ENCODE results near the gene MLPH.

MLPH gene

GRCh38 chr2:237572021-237572741, 85.1 kb downstream of the MLPH start:
- peak; percentile 64 to 88 (median 78) for DNase-seq

DNA sequence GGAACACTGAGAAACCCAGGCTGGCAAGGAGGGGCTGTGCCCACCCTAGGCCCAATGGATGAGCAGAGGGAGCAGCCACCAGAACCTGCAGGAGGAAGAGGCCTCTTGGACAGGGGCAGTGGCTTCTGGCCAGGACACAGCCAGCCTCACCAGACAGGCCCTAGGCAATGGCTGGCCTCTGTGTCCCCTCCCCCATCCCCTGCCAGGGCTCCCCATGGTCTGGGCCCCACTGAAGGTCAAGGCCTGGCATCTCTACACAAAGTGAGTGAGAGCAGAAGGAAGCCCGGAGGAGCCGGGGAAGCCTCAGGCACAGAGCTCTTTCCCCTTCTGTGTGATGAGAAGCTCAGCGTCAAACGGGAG, 85.7 kb downstream of the MLPH start:
- DNase-seq, result no peak

DNA sequence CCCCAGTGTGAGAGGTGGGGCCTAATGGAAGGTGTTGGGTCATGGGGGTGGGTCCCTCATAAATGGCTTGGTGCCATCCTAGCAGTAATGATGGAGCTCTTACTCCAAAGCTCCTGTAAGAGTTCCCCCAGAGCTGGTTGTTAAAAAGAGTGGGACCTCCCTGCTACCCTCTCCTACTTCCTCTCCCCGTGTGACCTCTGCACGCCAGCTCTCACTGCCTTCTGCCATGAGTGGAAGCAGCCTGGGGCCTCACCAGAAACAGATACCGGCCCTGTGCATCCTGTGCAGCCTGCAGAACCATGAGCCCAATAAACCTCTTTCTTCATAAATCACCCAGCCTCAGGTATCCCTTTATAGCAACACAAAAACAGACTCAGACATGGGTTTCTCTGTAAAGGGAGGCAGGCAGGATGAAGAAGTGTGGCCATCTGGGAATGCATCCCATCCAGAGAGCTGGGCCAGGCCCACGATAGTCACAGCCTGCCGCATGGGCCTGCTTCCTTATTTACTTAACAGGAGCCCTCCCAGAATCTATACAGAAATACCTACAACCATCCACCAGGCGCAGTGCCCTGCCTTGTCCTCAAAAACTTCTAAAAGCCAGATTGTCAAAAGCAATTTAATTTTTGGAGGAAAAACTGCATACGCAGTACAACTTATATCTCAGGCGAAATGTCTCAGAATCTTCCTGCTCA, 86.8 kb downstream of the MLPH start:
- DNase-seq, result no peak

DNA sequence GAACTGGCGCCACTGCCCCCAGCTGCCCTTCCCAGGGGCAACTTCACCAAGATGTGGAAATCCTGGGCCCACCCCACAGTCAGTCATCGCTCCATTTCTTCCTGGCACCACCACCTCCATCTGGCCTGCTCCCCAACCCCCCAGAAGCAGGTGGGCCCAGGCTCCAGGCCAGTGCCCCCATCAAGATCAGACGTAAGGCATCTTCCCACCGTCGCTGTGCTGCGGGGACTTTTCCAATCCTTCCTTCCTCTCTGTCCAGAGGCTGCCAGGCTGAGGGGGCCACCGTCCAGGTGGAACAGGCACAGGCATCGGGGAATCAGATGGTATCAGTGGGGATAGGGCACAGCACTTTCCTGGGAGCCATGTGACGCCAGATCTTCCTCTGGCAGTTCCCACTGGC, 87.4 kb downstream of the MLPH start:
- DNase-seq, result no peak

GRCh38 chr2:237574894-237575868, 88.1 kb downstream of the MLPH start:
- no peak for DNase-seq

DNA sequence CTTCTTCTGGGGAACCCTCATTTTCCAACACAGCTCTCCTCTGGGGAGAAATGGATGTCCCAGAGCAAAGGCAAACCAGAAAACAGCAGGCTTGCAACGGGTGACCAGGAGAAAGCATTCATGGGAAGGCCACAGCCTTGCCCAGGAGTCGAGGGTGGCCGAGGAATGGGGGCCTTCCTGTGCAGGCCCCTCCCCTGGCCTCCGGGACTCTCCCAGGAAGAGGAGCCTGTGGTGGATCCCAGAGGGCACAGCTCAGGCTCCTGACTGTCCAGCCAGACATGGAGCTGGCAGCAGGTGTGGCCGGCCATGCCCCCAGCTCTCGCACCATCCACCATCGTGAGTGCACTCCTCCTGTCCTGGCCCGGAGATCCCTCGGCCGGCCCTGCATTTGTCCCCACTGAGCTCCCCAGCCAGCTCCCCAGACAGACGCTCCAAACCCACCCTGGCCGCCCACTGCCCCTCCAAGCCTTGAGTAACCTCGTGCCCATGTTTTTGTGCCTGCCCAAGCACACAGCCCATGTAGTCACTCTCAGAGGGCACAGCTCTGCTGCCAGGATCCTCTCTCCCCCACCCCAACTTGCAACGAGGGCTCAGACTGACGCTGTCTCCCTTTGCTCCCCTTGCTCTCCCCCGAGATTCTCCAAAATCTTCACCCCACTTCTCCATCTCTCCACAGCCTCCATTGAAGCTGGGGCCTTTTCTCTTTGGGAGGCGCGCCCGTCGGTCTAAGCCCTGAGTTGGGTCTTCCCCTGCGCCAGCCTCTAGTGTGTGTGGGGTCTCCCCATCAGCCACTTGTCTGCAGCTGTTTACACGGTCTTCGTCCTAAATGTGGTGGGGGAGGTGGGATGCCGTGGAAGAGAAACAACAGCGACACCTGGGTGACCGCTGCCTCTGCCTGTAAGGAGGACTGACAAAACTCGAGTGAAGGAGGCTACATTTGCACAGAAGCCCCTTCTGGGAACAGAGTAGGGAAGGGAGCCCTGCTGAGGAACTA, 89.1 kb downstream of the MLPH start:
- no peak for DNase-seq

GRCh38 chr2:237576974-237577373, 89.9 kb downstream of the MLPH start:
- DNase-seq, result no peak

DNA sequence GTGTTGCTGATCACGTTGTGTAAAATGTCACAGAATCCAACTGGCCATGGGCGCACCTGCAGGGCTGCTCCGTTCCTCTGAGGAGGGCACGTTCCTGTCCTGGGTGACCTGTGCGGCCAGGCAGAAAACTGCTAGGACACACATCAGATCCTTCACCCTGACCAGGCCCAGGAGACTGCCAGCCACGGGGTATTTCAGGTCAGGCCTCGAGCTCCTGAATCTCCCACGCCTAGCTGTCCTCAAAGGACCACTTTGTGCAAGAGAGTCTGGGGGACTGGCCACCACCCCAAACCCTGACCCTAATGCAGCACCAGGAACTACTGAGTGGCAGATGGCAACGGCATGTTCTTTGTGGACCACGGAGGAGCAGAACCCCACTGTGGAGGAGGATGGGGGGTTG, 90.4 kb downstream of the MLPH start:
- no peak for DNase-seq

DNA sequence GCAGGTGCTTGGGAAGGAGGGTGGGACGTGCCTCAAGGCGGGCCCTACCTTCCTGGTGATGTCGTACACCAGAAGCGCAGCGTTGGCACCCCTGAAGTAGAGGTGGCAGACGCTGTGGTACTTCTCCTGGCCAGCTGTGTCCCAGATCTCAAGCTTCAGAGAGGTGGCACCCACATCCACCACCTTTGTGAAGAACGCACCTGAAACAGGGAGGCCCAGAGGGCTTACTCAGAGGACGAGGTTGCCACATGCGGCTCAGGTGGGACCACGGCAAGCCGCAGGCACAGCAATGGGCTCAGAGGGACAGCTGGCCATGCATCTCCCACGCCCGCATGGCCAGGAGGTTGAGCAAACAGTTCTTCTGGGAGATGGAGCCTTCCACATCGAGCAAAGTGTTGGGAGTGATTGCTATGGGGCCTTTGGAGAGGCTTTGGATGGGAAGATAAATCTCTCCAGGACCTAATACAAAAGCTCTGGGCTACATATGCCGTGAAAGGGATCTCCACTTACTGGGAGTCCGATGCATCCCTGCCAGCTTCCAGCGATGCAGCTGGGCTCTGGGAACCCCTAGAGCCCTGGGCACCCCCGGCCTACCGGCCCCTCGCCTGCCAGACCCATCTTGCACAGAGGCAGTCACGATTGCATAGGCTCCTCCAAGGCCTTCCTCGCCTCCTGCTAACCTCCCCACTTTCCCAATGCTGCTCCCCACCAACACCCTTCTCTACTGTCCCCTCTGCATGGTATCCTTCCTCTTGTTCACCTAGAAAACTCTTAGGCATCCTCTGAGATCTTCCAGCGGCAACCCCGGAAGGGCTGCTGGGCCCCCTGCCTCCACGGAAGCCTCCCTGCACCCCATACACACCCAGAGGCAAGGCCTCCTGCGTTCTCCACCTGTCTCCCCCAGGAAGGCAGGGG, 91.2 kb downstream of the MLPH start:
- no peak for DNase-seq

- DNase-seq, result no peak
Observed at GRCh38 chr2:237581326-237581725, 94.3 kb downstream of the MLPH start.

DNA sequence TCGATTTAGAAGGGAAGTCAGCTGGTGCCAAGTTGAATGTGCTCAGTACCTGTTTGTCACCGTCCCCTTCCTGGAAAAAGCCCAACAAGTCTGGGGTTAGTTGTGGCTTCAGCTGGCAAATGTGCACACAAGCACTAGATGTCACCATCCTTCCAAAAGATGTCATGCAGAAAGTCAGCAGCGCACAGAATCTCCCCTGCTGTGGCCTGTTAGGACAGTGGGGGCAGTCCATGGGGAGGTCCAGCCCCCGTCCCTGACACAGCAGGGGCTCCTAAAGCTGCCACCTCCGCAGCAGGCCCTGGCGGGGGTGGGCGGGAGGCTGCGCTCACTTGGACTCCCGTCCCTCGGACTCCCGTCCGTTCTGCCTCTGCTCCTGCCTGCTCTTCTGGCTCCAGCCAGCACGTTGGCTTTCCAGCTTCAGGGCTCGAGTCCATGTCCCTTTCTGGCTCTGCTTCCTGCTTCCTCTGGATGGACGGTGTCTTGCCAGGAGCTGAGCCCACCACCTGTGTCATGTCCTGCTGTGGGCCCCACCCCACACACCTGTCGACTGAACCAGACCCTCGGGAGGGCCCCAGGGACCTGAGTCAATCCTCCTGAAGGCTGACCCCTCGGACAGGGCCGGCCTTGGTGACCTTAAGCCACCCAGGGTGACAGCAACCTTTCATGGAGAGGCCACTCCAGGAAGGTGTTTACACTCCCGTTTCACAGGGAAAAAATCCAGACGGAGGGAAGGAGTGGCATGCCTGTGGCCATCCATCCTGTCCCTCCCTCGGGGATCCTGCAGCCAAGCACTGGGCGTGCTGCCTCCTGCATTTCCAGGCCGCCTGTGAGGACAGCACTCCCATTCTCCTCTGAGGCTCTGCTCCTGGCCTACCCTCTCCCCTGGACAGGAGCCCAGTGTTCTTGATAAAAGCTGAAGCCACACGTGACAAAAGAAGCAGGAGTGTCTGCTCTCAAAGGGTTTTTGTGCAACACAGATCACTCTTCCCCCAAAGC, 95.0 kb downstream of the MLPH start:
- peak; percentile 7 to 61 (median 40) for DNase-seq

DNA sequence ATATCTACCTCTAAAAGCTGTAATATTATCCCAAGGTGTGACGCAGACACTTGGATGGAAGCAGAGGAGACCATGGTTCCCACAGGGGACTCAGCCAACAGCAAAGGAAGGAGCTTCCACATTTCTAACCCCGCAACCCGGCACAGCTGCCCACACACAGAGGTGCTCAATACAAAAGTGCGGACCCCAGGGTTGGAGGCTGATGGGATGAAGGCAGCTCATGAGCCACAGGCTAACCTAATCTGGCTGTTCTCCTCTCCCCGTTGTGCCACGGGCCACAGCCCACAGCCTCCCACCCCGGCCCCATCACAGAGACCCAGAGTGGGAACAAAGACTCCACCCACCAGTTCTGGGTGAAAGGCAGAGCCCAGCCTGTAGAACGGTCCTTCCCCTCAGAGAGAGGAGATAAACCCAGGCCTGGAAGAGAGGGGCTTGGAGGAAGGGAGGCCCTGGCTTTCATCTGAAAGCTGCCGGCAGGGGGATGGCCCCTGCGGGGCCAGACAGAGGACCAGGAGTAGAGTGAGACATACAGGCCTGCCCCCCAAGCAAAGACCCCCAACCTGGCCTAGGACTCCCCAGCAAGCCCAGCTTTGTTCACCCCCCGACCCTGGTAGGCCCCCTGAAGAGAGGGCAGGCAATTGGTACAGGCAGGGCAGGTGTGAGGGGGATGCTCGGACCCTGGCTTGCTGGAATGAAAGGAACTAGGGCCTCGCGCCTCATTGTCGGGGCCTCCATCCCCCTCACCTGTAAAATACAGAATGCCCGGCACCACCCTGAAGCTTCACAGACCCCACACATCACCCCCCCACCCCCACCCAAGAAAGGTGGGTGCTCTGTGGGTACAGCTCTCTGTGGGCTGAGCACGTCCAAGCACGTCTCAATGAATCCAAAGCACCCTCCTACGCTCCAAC, 96.6 kb downstream of the MLPH start:
- no peak for DNase-seq

DNA sequence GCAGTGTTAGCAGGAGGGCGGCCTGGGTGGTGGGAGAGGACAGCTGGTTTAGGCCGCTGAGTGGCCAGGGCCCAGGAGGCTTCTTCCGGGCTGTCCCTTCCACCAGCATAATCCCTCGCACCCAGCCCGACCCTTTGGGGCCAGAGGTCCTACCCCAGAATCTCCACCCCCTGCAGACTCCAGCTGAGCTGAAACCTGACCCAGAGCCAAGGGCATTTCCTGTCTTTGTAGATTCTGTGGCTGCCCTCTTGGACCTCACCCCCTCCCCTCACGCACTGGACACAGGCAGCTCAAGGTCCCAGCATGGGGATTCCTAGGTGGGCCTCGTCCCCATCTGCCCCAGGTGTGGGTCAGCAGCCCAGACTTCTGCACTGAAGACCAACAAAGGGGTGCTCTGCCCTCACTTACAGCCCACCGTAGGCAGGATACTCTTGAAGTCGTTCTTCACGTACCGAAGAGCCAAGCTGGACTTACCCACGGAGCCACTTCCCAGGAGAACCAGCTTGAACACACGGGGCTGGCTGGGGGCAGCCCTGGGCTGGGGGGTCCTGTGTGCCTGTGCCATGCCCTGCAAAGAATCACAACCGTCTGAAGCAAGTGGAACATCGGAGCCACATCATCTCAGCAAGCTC, 98.7 kb downstream of the MLPH start:
- DNase-seq, result no peak

- DNase-seq, result no peak
Observed at GRCh38 chr2:237588044-237588696, 101.1 kb downstream of the MLPH start.

DNA sequence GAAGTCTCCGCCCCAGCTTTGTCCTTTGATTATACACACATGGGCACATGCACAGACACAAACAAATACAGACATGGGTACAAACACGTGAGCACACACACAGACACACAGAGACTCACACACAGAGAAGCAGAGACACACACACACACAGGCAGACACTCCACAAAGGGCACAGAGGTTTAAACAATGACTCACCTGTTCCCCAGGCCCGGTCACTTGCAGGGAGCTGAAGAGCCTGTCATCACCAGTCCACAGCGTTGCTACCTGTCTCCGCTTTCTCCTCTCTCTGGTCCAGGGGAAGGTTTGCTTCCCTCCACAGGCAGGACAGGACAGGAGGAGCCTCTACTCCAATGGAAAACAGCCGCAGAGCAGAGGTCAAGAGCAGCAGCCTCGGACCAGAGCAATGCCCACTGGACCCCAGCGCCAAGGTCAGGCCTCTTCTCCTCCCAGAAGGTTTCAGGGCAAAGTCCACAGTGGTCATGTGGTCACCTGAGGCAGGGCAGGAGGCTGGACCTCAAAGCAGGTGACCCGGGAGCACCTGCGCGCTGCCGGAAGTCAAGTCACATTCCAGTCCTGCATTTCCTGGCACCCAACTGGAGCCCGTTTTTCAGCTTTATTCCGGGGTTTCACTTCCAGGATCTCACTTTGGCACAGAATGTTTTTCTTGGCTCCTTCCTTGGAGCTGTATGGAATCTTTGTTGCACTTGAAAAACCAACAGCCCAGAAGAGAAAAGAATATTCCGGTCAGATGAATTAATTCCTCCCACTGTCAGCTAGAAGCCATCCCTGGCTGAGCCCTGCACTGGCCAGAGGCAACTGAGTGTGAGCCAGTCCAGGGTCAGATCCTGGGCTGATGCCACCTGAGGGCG, 103.5 kb downstream of the MLPH start, which contains the start of gene RAB17:
Gene RAB17 (minus strand): TSS at position 463 of the 869 bp plus-strand sequence. CDS start 4,580 bp downstream, outside the sequence.
- no peak for DNase-seq

GRCh38 chr2:237591141-237591881, 104.3 kb downstream of the MLPH start:
- no peak for DNase-seq
